Measurements from ENCODE around the gene NOXRED1. TPM values are rescaled to one million over a fixed set of nuclear protein-coding genes. Genes with fewer than 3 reads are reported as not detected.
"Not testable (repeated sequence)": the region's sequence is repeated elsewhere in the genome, so short reads cannot be mapped to it uniquely, and the experiment has no call there.

Gene NOXRED1, protein sequence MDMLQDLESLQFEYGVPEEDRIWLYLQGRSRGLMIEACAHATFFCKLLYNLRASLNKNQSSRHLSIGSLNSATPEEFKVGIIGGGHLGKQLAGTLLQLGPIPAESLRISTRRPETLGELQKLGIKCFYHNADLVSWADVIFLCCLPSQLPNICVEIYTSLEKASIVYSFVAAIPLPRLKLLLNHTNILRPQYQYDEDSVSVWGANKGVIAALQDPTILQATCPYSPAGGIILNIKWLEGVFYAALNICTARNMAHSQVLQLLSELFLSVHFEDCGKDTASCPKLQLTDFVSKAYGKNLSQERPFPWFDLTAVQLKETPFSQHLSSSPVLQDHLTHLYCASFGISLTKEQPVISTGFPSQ
- polyA plus RNA-seq (2014; cell fraction: cytosol; rRNA removed) = 0.28 TPM in 1 of 2 replicates, not detected in the other
- 0.52 and 1.0 TPM in 2 replicates for polyA plus RNA-seq (2014; cell fraction: nucleus; rRNA removed)

DNA sequence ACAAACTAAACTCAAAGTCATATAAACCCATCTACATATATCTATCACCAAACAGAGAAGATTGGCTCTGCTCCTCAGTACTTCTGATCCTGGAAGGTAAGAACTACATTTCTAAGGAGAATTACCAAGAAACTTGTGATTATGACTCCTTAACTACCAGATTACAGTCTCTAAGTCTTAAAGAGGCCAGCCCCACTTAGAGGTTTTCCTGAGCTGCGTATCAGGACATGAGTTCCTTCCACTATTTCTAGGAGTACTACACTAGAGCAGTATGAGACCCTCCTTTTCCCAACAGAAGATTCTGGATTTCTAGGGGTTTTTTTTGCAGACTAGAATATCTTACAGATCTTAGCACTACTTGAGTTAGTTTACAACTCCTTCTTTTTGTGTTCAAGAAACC lies at the start of gene NOXRED1:
Gene NOXRED1, minus strand, starts transcription at position 101 of the 400 bp plus-strand sequence. CDS start 634 bp downstream, outside the sequence.
- no peak for DNase-seq (ENCODE audit: low spot score)

DNA sequence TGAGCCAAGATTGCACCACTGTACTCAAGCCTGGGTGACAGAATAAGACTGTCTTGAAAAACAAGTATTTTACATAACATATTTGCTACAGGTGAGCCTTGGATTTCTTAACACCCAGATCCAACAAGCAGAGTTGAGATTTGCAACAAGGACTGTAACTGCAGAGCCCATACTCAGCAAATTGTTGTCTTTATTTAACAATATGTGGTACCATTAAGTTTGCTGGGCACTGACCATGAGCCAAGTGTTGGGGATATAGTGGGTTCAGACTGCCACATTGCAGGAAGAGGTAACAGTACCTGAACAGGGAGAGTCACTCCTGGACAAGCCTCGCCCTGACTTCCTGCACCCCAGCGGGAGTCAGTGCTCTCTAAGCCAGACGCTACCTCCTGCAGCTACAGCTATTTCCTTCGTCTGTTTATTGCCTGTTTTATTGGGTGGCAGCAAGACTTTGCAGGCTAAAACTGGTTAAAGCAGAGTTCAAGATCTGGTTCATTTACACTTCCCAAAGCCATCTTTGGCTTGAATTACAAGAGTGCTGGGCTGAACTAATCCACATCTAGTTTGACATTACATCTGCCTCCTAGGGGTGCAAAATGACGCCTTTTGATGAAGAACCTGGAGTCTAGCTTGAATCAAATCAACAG lies 47.0 kb upstream of the NOXRED1 start:
- no peak for DNase-seq (ENCODE audit: low spot score)

DNA sequence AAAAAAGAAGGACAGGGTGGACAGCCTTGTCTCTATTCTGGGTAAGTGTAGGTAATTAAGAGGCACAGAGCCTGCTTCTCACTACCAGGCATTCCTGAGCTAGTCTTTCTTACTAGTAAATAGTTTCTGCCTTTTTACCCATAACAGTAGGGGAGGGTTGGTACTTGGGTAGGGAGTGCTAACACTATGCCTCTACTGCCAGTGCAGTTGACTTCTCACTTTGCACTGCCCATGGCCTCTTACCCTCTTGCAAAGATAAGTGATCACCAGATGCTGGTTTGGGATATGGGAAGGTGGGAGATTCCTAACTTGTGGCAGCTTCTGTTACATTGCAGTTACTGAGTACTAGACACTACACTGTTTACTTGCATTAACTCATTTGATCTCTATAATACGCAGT lies 46.2 kb upstream of the NOXRED1 start:
- no peak for DNase-seq (ENCODE audit: low spot score)

DNA sequence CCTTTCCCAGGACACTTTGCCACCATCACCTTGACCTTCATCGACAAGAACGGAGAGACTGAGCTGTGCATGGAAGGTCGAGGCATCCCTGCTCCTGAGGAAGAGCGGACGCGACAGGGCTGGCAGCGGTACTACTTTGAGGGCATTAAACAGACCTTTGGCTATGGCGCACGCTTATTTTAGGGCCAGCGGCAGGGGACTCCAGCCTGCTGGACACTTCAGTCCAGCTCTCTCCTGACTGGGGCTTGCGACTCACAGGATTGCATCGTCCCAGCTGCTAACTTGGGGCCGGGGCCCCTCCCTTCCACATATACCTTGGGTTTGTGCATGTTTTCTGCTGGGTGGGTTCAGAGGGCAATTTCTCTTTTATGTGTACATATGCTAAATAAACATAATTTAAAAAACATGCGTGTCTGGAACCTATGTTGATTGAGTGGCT lies 45.8 kb upstream of the NOXRED1 start:
- no peak for DNase-seq (ENCODE audit: low spot score)

DNA sequence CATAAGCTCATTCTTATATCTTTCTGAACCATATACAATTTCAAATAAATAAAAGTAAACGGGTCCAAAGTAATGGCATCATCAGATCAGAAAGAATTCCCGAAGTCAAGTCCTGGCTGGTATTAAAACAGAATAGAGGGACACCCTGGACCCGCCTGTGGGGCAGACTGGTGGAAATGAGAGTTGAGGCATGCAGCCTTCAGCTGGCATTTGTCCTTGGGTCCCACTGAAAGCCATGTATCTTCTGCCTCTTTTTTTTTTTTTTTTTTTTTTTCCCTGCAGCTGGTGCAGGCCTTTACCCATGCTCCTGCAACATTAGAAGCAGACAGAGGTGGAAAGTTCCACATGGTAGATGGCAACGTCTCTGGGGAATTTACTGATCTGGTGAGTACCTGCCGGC lies 44.5 kb upstream of the NOXRED1 start:
- no peak for DNase-seq (ENCODE audit: low spot score)

DNA sequence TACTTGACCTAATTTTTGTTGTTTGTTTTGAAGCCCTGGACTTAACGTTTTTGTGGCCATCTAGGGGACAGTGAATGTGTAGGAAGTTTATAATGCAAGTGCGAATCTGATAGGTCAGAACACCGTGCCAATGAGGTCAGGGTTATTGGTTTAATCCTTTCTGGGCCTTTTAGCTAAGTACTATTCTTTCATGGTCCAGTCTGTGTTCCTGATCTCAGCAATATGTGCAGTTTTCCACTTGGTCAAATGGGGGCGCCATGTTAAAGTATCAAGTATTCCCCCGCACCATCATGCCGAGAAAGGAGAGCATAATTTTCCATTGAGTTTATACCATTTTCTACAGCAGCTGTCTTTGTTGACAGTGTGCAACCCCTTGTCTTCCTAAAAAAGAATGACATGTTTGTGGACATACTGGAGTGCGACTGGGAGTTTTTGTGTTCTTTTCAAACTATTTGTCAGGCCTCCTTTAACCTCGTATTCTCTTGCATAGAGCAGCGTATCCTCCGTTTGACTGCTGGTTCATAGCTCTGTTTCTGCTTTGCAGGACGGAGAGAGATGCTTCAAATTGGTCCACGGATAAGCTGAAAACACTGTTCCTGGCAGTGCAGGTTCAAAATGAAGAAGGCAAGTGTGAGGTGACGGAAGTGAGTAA lies 35.9 kb upstream of the NOXRED1 start:
- DNase-seq (ENCODE audit: low spot score) = peak; percentile 46

DNA sequence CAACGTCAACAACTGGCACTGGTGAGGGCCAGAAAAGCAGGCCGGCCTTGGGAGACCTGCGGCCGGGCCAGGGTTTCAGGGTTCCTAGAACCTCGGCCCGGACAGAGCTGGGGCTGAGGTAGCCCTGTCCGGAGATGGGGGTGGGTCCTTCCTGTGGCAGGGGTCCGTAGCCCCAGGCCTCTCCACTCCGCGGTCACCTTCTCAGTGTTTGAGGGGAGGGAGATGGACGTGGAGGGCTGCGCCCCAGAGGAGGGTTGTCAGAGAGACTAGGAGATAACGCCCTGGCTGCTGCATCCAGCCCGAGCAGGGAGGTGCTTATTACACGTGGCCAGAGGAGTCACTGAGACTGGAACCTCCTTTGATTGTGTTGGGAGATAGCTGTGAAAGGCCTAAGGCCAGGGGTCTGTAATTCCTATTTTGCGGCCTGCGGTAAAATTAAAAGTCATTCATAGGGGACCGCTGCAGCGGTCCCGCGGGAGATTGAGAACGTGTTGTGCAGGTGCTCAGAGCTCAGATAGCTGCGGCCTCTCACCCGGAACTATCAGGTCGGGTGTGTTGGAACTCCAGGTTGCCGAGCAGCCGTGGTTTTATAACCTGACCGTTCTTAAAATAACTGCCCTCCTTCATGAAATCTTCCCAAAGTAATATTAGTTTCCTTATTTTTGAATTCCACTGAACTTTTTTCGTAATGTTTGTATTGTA lies 35.1 kb upstream of the NOXRED1 start:
- peak; percentile 54 for DNase-seq (ENCODE audit: low spot score)

DNA sequence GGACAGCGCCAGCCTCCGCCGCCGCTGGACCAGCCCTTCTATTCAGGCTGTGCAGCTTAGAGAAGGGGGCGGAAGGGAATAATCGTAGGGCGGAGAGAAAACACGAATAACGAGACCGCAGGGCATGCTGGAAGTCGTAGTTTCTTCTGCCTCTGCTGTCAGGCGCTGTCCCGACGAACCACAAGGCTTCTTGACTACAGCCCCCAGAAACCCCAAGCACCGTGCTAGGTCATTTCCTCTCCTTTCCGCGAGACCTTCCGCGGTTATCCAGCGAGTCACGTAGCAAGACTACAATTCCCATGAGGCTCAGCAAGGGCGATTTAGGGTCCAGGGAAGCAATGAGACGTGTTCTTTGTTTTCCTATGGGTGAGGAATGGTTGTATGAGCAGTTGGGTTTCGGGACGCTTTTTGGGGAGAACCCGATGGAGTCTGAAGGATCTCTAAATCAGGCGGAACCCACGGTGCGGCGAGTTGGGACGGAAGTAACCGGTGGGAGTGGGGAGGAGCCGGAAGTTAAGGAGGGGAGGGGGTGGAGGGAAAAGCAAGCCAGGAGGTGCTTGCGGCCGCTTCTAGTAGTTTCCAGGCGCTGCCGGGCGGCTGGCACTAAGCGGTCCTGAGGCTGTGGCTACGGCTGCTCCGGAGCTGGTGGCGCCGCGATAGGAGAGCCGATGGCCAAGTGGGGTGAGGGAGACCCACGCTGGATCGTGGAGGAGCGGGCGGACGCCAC lies 34.4 kb upstream of the NOXRED1 start, which contains the start of the genes AHSA1 and VIPAS39:
Gene AHSA1, plus strand, starts transcription at position 572 of the 727 bp plus-strand sequence. Its CDS starts 97 bp downstream, at position 669.
Gene VIPAS39, minus strand, starts transcription at position 80 of the 727 bp plus-strand sequence. CDS start 3,499 bp downstream, outside the sequence.
- peak; percentile 99 for DNase-seq (ENCODE audit: low spot score)

DNA sequence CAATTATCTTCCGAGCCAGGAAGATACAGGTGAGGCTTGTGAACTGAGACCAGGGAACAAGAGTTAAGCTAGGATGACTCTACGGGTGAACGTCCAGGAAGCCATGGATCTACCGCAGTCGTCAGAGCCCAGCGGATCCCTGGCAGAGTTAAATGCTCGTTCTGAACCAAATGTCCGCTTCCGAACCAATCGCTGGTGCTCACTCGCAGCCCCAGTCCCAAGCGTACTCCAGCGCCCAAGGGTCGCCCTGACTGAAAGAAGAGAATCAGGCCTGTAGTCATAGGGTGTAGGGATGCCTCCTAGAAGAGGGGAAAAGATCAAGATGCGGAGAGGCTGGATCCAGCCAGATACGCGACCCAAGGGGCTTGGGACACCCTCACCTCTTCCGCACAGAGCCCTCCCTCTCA lies 33.8 kb upstream of the NOXRED1 start:
- DNase-seq (ENCODE audit: low spot score) = no peak

DNA sequence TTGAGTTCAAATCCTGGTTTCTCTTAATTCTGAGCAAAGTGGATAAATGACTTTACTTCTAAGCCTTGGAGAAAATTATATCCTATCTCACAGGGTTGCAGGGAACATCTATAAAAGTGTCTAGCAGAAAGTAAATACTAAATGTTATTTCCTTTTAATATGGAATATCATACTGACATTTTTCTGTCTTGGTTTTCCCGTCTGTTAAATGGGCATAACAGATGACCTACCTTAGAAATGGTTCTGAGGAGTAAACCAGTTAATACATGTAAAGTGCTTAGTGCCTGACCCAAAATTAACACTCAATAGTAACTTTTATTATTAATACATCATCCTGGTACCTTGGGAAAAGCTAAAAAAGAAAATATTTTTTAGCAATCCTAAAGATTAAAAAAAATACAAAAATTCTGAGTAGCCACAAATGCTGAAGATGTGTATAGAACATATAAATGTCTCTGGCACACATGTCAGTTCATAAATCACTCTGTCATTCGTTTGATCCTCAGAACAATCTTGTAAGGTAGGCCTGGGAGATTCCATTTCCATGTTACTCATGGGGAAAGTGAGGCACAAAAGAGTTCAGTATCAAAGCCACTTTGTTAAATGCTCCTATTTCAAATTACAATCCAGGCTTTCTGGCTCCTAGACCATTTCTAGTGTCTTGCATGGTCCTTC lies 32.8 kb upstream of the NOXRED1 start:
- no peak for DNase-seq (ENCODE audit: low spot score)

DNA sequence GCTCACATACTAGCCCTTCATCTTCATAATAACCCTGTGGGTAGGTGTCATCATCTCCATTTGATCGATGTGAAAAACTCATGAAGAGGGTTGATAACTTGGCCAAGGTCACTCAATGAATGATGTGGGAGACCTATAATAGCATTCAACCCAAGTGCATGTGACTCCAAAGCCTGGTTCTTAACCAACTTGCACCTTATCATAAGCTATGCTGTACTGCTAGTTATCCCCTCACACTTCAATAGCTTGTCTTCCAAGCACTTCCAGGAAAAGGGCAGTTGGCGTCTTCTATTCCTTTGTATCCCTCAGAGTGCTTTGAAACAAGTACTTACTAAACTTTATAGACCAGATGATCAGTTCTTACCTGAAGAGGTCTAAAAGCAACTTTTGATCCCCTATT lies 18.9 kb upstream of the NOXRED1 start:
- no peak for DNase-seq (ENCODE audit: low spot score)

DNA sequence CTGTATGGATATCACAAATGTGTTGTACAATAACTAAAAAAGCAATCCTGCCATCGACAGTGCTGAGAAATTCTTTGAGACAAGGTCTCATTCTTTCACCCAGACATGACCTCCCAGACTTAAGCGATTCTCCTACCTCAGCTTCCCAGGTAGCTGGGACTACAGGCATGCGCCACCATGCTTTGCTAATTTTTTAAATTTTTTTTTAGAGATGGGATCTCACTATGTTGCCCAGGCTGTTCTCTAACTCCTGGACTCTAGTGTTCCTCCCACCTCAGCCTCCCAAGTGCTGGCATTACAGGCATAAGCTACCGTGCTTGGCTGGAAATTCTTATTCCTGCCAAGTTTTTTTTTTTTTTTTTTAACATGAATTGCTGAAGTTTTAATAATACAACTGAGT lies 16.5 kb upstream of the NOXRED1 start:
- DNase-seq (ENCODE audit: low spot score) = no peak

DNA sequence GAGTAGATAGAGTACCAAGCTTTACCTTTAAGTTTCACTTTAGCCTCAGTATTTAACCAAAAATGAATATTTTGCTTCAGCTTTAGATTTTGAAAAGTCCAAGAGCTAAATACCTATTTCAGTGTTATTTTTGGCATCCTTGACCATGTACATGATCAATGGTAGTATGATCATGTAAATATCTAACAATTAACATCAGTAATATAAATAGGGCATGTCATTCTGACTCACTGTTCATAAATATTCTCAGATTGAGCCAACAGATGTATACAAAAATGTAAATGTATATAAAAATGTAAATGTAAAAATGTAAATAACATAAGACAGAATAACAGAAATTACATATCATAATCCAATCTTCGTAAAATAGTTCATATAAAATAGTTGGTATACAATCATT lies 15.3 kb upstream of the NOXRED1 start:
- DNase-seq (ENCODE audit: low spot score) = no peak

DNA sequence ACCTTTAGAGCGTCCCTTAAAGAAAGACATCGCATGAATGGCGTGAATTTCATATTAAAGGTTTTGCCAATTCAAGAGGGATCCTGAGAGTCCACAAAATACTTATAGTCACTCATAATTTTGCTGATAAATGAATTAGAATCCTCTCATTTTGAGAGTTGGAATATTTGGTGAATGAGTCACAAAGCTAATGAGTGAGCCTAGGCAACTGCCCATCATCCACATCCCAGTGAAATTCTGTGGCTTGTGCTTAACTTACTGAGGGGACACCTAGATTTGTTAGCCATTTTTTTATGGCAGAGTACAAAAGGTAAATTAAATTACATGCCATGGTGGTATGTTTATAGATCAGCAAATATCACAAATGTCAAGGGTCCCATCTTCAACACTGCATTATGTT lies 12.7 kb upstream of the NOXRED1 start:
- DNase-seq (ENCODE audit: low spot score) = no peak

DNA sequence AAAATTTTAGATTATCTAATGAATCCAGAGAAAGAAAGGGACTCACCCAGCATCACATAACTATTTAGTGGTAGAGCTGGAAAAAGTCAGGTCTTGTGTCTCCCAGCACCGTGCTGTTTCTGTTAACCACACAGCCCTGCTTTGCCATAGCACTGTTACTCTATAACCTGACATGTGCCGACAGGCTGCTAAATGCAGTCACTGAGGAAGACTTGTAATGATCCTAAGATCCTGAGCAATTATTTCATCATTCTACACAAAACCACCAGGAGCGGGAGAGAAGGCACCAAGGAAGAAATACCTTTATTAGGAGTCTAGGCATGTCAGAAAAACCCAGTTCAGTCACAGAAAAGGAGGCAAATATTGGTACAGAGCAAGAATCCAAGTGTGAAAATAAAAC lies 3.1 kb upstream of the NOXRED1 start:
- DNase-seq (ENCODE audit: low spot score) = no peak

DNA sequence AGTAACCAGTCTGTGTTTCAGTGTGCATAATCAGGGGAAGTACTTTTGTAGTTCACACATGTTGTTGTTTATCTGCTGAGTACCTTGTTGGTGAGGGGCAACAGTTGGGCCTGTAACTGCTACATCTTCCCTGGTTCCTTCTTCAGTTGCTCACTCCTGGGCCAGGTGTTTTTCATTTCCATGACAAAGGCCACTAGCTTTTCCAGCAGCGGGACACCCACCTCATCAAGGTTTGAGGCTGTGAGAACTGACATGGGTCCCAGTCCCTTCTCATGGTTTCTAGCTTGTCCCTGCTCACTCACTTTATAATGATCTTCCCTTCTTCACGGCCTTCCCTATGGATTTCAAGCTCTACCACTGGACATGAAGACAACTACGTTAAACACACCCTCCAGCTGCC lies 1.5 kb upstream of the NOXRED1 start:
- no peak for DNase-seq (ENCODE audit: low spot score)

DNA sequence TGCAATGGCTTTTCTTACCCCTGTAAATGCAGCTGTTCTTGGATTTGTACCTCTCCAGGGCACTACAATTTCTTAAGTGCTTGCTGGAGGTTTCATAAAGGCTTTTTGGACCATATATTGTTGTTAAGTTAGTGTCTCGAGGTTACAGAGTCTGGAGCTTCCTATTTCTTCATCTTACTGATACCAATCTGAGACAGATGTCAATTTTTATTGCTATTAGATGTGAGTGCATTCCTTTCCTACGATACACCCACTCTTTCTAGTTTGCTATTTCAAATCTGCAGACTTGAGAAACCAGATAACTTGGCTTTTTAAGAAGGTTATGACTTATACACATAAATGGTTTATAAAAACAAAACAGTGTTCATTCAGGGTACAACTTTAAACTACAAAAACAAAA lies 2.1 kb downstream of the NOXRED1 start:
- no peak for DNase-seq (ENCODE audit: low spot score)

DNA sequence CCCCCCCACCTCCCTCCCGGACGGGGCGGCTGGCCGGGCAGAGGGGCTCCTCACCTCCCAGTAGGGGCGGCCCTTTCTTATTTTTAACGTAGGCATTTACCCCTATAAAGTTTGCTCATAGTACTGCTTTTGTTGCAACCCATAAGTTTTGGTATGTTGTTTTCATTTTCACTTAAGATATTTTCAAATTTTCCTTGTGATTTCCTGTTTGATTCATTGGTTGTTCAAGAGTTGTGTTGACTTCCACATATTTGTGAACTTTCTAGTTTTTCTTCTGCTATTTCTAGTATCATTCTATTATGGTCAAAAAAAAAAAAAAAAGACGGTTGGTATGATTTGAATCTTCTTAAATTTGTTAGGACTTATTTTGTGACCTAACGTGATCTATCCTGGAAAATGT lies 6.5 kb downstream of the NOXRED1 start:
- DNase-seq (ENCODE audit: low spot score) = no peak

DNA sequence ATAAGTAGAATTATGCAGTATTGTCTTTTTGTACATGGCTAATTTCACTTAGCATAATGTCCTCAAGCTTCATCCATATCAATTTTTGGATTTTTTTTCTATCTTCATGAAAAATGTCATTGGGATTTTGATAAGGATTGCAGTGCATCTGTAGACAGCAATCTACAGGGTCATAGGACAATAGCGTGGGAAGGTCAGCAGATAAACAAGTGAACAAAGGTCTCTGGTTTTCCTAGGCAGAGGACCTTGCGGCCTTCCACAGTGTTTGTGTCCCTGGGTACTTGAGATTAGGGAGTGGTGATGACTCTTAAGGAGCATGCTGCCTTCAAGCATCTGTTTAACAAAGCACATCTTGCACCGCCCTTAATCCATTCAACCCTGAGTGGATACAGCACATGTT lies 7.2 kb downstream of the NOXRED1 start:
- not testable (repeated sequence) for DNase-seq (ENCODE audit: low spot score)

DNA sequence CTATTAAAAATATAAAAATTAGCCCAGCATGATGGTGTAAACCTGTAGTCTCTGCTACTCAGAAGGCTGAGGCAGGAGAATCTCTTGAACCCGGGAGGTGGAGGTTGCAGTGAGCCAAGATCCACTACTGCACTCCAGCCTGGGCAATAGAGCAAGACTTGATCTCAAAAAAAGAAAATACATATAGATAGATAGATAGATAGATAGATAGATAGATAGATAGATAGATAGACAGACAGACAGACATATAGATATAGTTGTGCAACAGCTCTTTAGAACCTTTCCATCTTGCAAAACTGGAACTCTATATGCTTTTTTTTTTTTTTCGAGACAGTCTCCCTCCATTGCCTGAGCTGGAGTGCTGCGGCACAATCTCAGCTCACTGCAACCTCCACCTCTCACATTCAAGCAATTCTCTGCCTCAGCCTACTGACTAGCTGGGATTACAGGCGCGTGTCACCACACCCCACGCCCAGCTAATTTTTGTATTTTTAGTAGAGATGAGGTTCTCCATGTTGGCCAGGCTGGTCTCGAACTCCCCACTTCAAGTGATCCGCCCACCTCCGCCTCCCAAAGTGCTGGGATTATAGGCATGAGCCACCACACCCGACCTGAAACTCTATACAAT lies 7.8 kb downstream of the NOXRED1 start:
- not testable (repeated sequence) for DNase-seq (ENCODE audit: low spot score)

Data from SK-N-DZ (cell line).